Measurements from ENCODE around the gene GNA12.
"Not testable (repeated sequence)": the region's sequence is repeated elsewhere in the genome, so short reads cannot be mapped to it uniquely, and the experiment has no call there.

GNA12 gene

GRCh38 chr7:2691932-2692439, 152.1 kb downstream of the GNA12 start:
- not testable (repeated sequence) for DNase-seq (ENCODE audit: low read depth in 2 of 2)

- no peak for DNase-seq (ENCODE audit: low read depth in 2 of 2)
Observed at GRCh38 chr7:2691011-2691707, 152.9 kb downstream of the GNA12 start.

GRCh38 chr7:2689951-2690705, 154.0 kb downstream of the GNA12 start:
- DNase-seq (ENCODE audit: low read depth in 2 of 2): no peak

GRCh38 chr7:2689343-2689847, 154.7 kb downstream of the GNA12 start:
- no peak for DNase-seq (ENCODE audit: low read depth in 2 of 2)

- DNase-seq (ENCODE audit: low read depth in 2 of 2): no peak
Observed at GRCh38 chr7:2688409-2689342, 155.4 kb downstream of the GNA12 start.

- no peak for DNase-seq (ENCODE audit: low read depth in 2 of 2)
Observed at GRCh38 chr7:2687881-2688318, 156.2 kb downstream of the GNA12 start, which contains the start of gene AMZ1. Gene AMZ1, plus strand, starts transcription at chr7:2688202. Its CDS starts 12,250 bp downstream, at chr7:2700452.

- no peak for DNase-seq (ENCODE audit: low read depth in 2 of 2)
Observed at GRCh38 chr7:2687338-2687869, 156.7 kb downstream of the GNA12 start.

GRCh38 chr7:2686101-2686500, 158.0 kb downstream of the GNA12 start:
- DNase-seq (ENCODE audit: low read depth in 2 of 2): no peak

GRCh38 chr7:2684501-2684900, 159.6 kb downstream of the GNA12 start:
- DNase-seq (ENCODE audit: low read depth in 2 of 2): no peak

GRCh38 chr7:2681929-2682799, 161.9 kb downstream of the GNA12 start:
- DNase-seq (ENCODE audit: low read depth in 2 of 2): no peak

GRCh38 chr7:2680792-2681490, 163.2 kb downstream of the GNA12 start:
- peak; percentile 42 to 50 for DNase-seq (ENCODE audit: low read depth in 2 of 2)

- no peak for DNase-seq (ENCODE audit: low read depth in 2 of 2)
Observed at GRCh38 chr7:2680256-2680655, 163.9 kb downstream of the GNA12 start.

- not testable (repeated sequence) for DNase-seq (ENCODE audit: low read depth in 2 of 2)
Observed at GRCh38 chr7:2679135-2680127, 164.7 kb downstream of the GNA12 start.

- DNase-seq (ENCODE audit: low read depth in 2 of 2): not testable (repeated sequence)
Observed at GRCh38 chr7:2678454-2678853, 165.7 kb downstream of the GNA12 start.

Measured in stimulated activated CD4-positive, alpha-beta T cell treated with anti-CD3 and anti-CD28 coated beads, Interleukin-4, amount 100 ng/mL, for 48 hours (primary cell).